Activated CD4-positive, alpha-beta T cell treated with anti-CD3 and anti-CD28 coated beads, Interleukin-10, Interleukin-2, amounts not matched to agents 100 ng/mL and 50 ng/mL, durations not matched to agents 16 hours and 8 hours (primary cell): Measurements from ENCODE around the gene ERBB4.

Source experiments
- DNase-seq: peaks from one replicate; pipeline ENCODE4 v3.0.0-alpha.2; 2020

Gene ERBB4

DNA sequence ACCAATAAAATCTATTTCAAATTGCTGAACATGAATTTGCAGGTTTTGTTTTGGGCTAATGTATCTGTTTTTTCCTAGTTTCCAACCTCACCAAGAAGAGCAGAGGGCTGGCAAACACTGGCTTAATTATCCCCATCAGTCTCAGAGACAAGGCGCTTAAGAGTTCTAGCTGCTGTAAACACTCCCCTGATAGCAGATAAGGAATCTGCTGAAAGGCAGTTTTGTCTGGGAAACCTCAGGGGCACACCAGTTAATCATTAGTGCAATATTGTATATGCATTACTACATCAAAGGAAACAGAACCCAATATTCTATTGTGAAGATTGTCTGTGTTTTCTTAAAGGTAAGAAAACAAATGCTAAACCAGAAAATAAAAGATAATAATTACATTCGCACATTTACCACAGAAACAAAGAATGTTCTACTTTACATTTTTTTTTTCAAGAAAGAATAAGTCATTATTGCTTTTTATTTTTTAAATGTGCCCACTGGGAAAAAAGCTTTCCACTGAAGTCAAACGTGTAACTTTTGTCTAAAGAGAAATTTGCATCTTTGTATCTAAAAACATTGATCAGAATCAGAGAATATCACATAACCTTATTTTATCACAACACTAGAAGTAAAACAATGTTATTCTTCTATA, 179.1 kb downstream of the ERBB4 start:
- DNase-seq, result no peak

DNA sequence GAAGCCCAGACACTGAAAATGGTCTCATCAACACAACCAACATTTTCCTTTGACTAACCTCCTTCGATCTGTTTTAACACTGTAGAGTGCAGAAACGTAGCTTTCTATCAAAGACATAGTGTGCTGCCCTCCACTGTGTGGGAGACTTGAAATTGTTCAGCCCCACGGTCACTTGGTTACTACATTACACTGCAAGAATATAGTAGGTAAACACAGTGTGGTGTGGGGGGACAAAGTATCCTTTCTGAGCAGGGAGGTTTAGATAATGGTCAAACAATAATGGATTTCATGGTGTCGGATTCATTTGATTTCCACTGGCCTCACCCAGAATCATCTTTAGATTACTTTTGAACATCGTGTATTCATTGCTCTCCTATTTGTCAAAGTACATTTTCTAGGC, 181.0 kb downstream of the ERBB4 start:
- DNase-seq, result no peak

DNA sequence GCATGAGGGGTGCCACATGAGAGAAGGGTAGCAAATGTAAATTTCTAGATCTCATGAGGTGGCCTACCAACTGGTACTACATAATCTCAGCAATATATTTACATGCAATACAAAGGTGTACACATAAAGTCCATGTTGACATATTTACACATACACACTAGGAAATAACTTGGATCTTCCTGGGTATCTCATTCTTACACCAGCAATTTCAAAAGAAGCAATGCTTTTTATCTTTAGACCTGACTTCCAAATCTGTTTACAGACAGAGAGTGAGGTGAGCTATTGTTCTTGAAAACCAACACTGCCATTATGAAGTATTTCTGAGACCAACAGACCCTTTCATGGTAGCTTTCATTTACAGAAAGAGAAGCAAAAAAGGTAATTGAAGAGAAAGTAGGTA, 184.2 kb downstream of the ERBB4 start:
- DNase-seq, result no peak

DNA sequence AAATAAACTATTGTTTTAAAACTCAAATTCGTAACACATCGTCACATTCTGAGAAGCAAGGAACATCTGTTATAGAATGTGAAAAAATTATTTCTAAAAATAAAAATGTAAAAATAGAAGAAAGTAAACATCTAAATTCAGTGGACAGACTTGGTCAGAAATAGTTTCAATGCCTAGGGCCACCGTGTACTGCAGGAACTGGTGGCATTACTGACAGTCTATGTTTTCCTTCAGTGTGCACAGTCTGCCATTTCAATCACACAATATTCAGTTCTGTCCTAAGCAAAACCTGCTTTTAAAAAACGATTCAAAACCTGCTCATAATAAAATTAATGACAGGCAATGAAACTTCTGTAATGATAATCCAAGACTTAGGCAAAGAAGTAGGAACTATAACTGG, 190.1 kb downstream of the ERBB4 start:
- DNase-seq, result no peak

DNA sequence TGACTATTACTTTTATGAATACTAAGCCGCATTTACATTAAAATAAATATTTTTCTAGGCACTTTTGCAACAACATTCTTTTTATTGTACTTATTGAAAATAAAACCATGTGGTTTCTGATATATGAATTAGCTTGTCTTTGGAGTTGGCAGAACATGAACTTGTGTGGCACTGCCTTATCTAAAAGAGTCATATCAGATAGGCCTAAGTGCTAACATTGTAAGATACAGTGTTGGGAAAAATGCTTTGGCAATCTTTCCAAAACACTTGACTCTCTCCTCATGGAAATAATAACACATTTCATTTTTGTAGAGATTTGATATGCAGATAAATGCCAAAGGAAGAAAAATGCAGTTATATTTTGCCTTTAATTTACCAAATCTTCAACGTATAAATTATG, 191.7 kb downstream of the ERBB4 start:
- DNase-seq, result no peak

DNA sequence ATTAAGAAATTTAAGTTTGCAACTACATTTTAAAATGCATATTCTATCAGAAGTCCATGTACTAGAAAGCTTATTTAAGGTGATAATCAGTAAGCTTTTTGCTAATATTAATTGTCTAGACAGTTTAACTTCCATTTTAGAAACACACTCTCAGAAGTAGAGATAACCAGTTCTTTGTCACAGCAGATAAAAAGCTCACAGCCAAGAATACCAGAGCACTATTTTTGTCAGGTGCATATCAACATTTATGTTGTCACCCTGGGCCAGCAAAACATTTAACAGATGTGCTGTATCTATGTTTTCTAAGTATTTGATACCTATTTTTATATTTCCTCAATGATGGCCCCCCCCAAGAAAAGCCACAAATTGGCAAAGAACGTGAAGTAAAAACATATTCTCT, 192.6 kb downstream of the ERBB4 start:
- no peak for DNase-seq

DNA sequence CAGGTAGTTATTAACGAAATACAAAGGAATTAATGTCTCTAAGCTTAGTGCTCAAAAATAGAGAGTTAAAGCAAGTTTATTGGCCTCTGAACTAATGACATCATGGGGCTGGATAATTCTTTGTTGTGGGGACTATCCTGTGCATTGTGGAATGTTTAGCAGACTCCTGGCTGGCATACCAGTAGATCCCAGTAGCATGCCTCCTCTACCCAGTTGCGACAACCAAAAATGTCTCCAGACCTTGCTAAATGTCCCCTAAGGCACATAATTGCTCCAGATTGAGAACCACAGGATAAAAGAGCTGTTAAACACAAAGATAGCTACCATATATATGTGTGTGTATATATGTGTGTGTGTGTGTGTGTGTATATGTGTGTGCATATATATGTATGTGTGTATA, 194.5 kb downstream of the ERBB4 start:
- no peak for DNase-seq

DNA sequence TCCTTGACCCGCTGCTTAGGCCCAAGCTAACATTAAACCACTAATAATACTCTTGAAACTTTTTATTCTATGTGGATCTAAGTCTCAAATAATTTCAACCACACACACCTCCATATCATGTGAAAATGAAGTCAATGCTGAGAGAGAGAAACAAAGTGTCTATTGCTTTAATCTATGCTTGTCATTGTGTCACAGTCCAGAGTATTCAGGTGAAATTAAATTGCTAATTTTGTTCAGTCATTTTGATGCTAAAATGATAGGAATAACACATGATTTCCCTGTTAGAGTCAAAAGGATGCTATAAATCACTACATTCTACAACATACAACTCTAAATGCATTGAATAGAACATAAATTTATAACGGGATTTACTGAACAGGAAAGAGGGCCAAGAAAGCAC, 195.4 kb downstream of the ERBB4 start:
- DNase-seq, result no peak

DNA sequence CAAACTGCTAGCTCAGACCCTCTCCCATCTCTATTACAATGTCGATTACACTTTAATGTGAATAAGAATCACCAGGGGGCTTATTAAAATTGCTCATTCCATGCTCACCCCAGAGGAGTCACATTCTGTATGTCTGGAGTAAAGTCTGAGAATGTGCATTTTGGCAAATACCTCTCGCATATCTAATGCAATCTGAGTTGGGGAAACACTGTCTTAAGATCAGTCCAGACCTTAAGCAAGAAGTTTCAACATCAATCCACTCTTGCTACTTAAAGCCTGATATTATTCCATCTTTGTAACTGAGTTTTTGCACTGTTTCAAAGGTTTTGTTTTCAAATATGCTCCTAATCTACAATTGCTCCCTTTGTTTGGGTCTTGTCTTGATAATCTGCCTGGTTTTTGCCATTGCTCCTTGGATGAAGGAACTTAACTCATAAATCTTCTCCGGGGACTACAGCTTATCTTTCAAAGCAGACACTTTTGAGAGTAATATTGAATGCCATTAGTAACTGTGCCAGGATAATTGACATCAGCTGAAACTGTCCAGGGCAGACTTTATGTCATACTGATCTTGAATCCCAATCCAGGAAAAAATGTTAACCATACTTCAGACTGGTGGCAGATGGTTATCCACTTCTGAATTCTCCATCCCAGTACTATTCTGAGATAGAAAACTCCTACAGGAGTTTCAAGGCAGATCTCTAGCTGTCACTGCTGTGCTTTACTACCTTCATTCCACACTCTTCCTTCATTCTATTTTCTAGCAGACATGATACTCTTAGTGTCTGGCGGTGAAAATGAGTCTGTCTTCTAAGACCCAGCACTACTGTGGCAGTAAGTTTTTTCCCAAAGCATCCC, 200.9 kb downstream of the ERBB4 start:
- DNase-seq, result no peak

DNA sequence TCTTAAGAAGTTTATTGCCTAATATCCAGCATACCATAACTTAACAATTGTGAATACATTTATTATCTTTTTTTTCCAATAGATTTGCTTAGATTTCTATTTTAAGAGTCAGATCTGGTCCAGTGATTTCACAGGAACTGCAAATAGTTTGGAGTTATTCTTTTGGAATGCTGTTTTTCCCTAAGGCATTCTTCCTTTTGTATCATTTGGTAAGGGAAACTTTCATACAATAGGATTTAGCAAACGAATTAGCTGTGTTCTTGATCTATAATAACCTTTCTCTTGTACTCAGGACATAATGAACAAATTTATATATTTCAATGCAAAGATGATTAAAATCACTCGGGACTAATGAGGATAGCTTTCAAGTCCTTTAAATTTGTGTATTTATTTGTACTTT, 201.6 kb downstream of the ERBB4 start:
- no peak for DNase-seq

DNA sequence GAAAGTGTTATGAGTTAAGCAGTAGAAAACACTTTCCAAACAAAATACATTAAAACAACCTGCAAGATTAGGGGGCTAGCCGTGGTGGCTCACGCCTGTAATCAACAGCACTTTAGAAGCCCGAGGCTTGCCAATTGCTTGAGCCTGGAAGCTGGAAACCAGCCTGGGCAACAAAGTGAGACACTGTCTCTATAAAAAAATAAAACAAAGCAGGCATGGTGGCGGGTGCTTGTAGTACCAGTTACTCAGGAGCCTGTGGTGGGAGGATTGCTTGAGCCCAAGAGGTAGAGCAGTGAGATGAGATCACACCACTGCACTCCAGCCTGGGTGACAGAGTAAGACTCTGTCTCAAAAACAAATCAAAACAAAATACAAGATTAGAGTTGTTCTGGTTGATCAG, 208.3 kb downstream of the ERBB4 start:
- no peak for DNase-seq

DNA sequence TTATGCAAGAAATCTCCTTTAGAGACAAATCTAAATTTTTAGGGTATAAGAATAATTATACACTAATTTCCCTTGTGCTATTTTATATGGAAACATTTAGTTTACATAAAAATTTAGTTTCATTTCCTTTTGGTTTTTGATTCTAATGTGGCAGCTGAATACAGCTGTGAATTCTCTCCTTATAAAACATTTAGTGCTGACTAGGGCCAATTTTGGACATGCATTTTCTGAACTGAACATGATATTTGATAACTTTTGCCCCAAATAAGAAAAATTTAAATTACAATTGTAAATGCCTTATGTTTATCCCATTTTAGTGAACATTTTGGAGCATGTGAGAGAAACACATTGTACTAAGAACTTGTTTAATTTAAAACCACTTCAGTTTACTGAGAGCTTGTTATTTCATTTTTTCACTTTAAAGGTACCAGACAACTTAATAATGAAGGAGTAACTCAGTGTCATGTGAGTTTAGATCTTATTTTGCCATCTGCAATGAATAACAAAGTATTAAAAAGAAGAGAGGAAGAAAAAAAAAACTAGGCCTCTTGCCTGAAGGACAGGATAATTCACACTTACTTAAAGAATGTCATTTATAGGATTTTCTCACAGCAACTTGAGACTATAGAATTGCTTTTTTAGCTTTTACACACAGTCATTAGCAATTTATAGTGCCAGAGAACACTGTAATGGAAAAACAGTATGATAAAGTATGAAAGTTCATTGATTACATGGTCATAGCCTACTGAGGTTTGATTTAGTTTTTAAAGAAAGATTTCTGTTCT, 209.7 kb downstream of the ERBB4 start:
- no peak for DNase-seq

DNA sequence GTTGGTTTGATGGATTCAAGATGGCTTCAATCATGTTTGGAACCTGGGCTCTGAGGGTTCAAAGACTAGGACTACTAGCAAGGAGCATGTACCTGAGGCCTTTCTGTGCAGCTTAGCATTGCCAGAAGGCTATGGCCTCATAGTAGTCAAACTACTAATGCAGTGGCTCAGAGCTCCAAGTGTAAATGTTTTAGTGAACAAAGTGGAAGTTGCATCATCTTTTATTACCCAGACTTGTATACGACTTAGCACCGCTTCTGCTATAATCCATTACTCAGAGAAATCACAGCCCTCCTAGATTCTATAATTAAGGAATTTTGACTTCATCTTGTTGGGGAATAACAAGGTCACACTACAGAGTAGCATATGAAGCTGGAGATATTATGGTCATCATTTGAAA, 210.5 kb downstream of the ERBB4 start:
- DNase-seq, result no peak

DNA sequence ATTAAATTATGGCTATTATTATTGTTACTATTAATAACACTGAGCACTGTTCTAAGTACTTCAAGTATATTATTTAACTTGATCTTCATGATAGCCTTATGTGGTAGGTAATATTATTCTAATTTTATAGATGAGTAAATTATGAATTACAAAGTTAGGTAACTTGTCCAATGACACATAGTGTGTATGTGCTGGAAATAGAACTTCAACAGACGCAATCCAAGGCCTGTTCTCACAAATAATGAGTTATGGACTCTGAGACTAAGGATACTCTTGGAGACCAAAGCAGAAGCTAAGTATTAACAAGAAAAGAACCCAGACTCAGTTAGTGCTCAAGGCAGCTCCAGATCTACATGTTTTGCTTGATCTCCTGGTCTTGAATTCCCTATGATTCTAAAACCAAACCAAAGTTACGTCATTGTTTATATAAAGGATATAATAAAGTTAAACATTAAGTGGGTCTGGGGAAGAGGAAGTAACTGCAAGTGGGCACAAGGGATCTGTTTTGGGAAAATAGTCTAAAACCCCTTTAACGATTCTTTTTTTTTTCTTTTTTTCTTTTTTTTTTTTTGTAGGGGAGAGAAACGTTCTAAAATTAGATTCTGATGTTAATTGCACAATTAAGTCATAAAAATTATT, 211.3 kb downstream of the ERBB4 start:
- DNase-seq, result no peak

DNA sequence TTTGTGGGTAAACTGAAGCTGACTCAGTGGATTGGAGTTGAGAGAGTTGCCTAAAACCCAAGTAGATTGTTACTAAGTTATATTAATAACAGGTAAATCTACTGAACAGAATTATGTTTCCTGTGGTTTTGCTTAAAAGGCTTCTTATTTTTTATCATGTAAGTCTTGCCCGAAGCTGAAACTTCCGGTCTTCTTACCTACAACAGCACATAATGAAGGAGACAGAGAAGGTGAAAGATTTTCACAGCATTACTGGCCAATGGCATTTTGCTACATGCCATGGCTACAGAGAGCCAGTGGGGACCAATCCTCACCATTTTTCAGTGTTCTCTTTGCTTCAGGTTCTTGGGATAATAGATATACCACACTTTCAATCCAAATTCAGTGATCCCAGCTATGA, 220.0 kb downstream of the ERBB4 start:
- DNase-seq, result no peak

DNA sequence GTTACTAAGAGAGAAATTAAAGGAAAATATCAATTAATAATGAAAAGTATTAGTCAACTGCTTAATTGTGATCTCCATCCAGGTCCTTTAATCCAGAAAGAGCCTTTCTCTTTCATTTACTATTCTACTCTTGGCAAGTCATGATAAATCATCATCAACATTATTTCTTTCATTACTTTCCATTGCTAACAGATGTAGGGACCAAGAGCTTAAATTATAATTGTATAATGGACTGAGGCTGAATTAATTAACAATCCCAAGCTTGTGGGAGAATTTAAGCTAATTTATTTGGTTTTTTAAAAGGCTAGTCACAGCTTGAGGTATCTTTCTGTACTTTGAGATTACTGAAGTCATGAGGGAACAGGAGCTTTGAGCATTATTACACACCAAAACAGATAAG, 223.9 kb downstream of the ERBB4 start:
- DNase-seq, result no peak

DNA sequence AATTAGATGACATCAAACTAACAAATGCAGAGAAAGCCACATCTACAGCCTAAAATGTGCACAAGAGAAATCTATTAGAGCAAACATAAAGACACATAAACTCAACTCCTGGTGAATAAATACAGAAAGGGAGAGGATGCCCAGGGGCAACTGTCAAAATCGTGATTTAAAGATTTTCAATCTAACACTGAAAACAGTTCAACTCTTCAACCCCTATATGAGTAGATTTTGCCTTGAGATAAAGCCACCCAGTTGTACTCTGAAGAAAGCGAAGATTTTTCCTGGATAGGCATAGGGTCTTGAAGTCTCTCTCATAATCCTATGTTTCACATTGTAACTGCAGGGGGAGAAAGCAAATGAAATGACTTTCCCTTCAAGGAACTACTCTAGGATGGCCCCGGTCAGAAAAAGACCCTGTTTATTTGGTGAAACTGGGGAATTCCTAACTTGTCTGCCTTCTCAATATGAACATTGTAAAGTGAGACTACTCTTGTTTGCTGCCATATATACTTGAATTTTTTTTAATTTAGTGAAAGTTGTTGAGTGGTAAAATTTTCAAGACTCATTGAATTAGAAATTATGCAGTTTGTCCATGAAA, 226.7 kb downstream of the ERBB4 start:
- DNase-seq, result no peak

DNA sequence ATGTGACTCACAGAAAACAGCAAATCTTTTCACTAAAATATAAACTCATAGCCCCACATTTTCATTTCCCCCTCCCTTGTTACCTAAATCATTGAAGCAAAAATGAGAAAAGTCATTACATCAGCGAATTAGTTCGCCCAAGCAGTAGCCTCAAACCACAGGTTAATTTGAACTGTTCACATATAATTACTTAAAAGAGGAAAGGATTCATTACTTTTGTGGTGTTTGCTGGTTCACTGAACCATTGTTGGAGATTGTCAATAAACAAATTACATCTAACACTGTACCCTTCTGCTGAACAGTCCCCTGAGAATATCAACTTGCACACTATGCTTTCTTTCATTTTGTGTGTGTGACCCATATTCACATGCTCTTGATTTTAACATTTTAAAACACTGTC, 238.7 kb downstream of the ERBB4 start:
- DNase-seq, result no peak

DNA sequence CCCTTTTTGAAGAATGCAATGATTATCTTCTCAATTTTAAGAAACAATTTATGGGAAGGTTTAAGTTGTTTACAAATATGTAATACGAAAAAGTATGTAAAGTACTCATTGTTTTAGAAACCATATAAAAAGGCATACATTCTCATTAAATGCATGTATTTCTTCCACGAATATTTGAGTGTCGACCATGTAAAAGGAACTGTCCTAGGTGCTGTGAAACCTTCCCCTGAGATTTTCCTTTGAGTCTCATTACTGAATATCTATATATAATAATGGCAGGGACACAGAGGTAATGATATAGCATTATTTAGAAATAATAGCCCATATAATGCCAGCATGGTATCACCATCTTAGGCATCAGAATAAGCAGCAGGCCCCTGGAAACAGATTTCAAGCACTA, 239.3 kb downstream of the ERBB4 start:
- no peak for DNase-seq

DNA sequence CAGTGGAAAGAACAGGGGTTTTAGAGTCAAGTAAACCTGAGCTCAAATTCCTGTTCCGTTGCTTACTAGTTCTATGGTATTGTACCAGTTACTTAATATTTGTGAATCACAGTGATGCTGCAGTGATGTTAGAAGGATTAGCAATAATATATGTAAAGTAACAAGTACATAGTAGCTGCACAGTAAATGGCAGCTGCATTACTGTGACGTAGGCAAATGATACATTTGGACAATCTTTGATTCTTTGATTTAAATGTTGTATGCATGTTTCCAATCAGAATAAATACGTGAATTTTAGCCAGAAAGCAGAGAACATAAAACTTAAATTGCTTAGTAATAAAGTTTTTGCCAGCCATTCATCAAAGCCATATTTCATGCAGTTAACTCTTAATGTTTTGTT, 243.0 kb downstream of the ERBB4 start:
- DNase-seq, result no peak

DNA sequence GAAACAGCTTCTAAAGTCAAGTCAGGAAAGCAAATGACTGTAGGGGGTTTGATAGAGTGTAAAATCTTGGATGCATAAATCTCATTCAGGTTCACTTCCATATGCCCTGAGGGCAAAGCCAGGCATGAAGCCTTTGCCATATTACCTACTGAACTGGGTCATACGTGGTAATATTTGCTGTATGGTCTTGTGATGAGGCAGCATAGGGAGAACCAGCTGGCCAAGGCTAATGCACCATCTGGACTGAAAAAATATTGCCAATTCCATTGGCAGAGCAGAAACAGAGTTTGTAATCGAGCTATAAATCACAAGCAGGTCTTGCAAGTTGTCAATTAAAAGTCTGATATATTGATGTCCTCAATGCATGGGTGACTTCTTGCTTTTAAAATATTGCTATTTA, 243.8 kb downstream of the ERBB4 start:
- no peak for DNase-seq

DNA sequence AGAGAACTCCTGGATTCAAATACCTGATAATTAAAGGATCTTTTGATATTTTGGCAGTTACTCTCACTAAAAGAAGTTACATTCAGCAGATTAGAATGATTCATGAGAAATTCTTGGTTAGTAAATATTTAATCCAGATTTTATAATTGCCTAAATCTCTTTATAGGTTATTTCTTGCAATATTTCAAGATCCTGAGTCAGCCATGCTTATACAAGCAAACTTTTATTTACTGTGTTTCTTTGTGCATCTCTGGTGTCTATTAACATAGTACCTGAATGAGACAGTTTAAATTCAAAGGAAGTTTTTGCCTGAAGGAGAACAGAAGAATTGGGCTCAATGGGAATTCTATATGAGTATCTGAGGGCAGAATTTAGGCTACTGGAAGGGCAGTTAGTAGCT, 249.3 kb downstream of the ERBB4 start:
- DNase-seq, result no peak

DNA sequence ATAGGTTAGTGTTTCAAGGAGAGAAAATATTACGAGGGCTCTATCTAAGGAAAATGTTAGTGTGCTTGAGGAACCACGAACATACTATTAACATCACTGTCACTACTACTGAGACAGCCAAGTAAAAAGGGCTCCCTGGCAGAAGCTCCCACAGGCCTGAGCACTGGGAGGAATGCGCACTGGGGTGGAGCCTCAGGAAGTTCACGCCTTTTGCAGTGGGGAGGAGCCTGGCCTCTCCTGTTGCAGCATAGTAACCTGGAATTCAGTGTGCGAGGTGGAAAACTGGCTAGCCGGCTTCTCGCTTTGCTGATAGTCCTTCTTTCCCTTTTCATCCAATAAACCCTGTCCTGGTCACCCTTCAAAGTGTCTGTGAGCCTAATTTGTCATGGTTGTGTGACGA, 250.3 kb downstream of the ERBB4 start:
- DNase-seq, result no peak
